RWPE2 (cell line): ENCODE results near the gene CYB5R3.

ENCODE experiments used
- ATAC-seq: fragments of 200-7000 bp; cut with Tn5 transposase; 3 replicates; pipeline ENCODE4 v1.9.1; 2021; ENCODE audit warnings: low read depth
- DNase-seq: peaks from one replicate; pipeline ENCODE4 v3.0.0-alpha.2; 2020; ENCODE audit warnings: low spot score
- H3K27ac ChIP-seq: fragments of 450-650 bp; 2 replicates; pipeline ENCODE4 v1.5.1; 2017; ENCODE audit warnings: mild to moderate bottlenecking; ENCODE audit not compliant: poor library complexity, severe bottlenecking
- H3K27me3 ChIP-seq: fragments of 250-450 bp; sonication (Bioruptor Pico); 2 replicates; pipeline ENCODE4 v1.5.1; 2021; ENCODE audit warnings: mild to moderate bottlenecking, moderate library complexity; ENCODE audit not compliant: insufficient read depth, poor library complexity, severe bottlenecking
- H3K36me3 ChIP-seq: fragments of 250-450 bp; sonication (Bioruptor Pico); 2 replicates; pipeline ENCODE4 v1.5.1; 2020; ENCODE audit warnings: low read depth, mild to moderate bottlenecking, moderate library complexity
- H3K4me1 ChIP-seq: fragments of 250-450 bp; sonication (Bioruptor Pico); 2 replicates; pipeline ENCODE4 v1.5.1; 2021; ENCODE audit warnings: mild to moderate bottlenecking, moderate library complexity; ENCODE audit not compliant: insufficient read depth, poor library complexity, severe bottlenecking
- H3K4me3 ChIP-seq: fragments of 250-450 bp; sonication (Bioruptor Pico); 2 replicates; pipeline ENCODE4 v1.5.1; 2021; ENCODE audit warnings: mild to moderate bottlenecking, moderate library complexity; ENCODE audit not compliant: severe bottlenecking
- H3K9me3 ChIP-seq: fragments of 250-450 bp; sonication (Bioruptor Pico); 2 replicates; pipeline ENCODE4 v1.5.1; 2021; ENCODE audit warnings: mild to moderate bottlenecking, moderate library complexity; ENCODE audit not compliant: severe bottlenecking
- TF ChIP-seq, protein P1 (sequence below): fragments of 450-650 bp; IDR thresholded peaks from one replicate; pipeline ENCODE4 v1.5.1; 2017; ENCODE audit warnings: mild to moderate bottlenecking, moderate library complexity; ENCODE audit not compliant: poor library complexity, severe bottlenecking

The CYB5R3 gene

DNA sequence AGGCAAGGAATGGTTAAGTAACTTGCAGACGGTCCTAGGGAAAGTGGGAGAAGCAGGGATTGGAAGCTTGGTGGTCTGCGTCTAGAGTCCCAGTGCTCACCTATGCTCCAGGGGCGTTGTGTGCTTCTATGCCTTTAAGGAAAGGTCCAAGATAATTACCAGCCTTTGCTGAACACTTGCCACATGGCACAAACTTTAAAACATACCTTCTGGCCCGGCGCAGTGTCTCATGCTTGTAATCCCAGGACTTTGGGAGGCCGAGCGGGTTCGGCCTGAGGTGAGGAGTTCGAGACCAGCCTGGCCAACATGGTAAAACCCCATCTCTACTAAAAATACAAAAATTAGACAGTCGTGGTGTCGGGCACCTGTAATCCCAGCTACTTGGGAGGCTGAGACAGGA, 36.9 kb downstream of the CYB5R3 start:
- Histone ChIP-seq H3K4me1 (peaks cover 28% of the 10 kb centered on the region), H3K36me3 (peaks cover 45% of the 10 kb centered on the region), H3K27me3 (no peaks in the 10 kb centered on the region), H3K9me3 (no peaks in the 10 kb centered on the region), H3K27ac (no peak overlapping the region), H3K4me3 (no peak overlapping the region)
- TF ChIP-seq, protein P1, sequence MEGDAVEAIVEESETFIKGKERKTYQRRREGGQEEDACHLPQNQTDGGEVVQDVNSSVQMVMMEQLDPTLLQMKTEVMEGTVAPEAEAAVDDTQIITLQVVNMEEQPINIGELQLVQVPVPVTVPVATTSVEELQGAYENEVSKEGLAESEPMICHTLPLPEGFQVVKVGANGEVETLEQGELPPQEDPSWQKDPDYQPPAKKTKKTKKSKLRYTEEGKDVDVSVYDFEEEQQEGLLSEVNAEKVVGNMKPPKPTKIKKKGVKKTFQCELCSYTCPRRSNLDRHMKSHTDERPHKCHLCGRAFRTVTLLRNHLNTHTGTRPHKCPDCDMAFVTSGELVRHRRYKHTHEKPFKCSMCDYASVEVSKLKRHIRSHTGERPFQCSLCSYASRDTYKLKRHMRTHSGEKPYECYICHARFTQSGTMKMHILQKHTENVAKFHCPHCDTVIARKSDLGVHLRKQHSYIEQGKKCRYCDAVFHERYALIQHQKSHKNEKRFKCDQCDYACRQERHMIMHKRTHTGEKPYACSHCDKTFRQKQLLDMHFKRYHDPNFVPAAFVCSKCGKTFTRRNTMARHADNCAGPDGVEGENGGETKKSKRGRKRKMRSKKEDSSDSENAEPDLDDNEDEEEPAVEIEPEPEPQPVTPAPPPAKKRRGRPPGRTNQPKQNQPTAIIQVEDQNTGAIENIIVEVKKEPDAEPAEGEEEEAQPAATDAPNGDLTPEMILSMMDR, result no peak
- DNase-seq (no peak), ATAC-seq (no peak)

- no peak overlapping the region for H3K4me3 ChIP-seq
- peak overlapping the region; percentile 51 for H3K27ac ChIP-seq
- TF ChIP-seq, protein P1, result no peak
- H3K9me3 ChIP-seq, result no peaks in the 10 kb centered on the region
- peaks cover 56% of the 10 kb centered on the region for H3K36me3 ChIP-seq
- DNase-seq (no peak), ATAC-seq (no peak)
- peaks cover 28% of the 10 kb centered on the region for H3K4me1 ChIP-seq
- no peaks in the 10 kb centered on the region for H3K27me3 ChIP-seq
Measured at GRCh38 chr22:42611051-42611450, 38.1 kb downstream of the CYB5R3 start.

- H3K4me1 ChIP-seq, result peaks cover 24% of the 10 kb centered on the region
- ATAC-seq (no peak), DNase-seq (no peak)
- no peaks in the 10 kb centered on the region for H3K9me3 ChIP-seq
- H3K4me3 ChIP-seq, result no peak overlapping the region
- H3K27me3 ChIP-seq, result no peaks in the 10 kb centered on the region
- peak overlapping the region; percentile 51 for H3K27ac ChIP-seq
- peaks cover 60% of the 10 kb centered on the region for H3K36me3 ChIP-seq
- TF ChIP-seq, protein P1, result no peak
Measured at GRCh38 chr22:42610186-42610585, 39.0 kb downstream of the CYB5R3 start.

GRCh38 chr22:42608823-42609361, 40.3 kb downstream of the CYB5R3 start:
- Histone ChIP-seq H3K27ac (peak overlapping the region; percentile 51), H3K4me3 (no peak overlapping the region)

More at GRCh38 chr22:42608823-42609361, 40.3 kb downstream of the CYB5R3 start:
- DNase-seq (no peak), ATAC-seq (peak; percentile 80)
- Histone ChIP-seq H3K27me3 (no peaks in the 10 kb centered on the region), H3K9me3 (no peaks in the 10 kb centered on the region), H3K36me3 (peaks cover 60% of the 10 kb centered on the region), H3K4me1 (peaks cover 24% of the 10 kb centered on the region)
- TF ChIP-seq, protein P1, result no peak
